Stimulated activated naive CD8-positive, alpha-beta T cell treated with anti-CD3 and anti-CD28 coated beads, Interleukin-15, amount 100 ng/mL, for 72 hours (primary cell): ENCODE data around the gene DNAH1.
A peak's percentile ranks its signal among the peaks of the same experiment; 100 is the strongest.

Experiments
- ATAC-seq: fragments of 150-1000 bp; cut with Tn5 transposase; 2 replicates; pipeline ENCODE4 v1.10.0; 2021; ENCODE audit warnings: mild to moderate bottlenecking, moderate library complexity
- DNase-seq, 2 donors: peaks; one replicate each; pipeline ENCODE4 v3.0.0; 2021 to 2022
- H3K27ac Mint-ChIP-seq, 2 donors: one replicate each; pipeline ENCODE4 v1.8.0; 2022; ENCODE audit warnings: mild to moderate bottlenecking in 2 of 2, mixed read lengths in 2 of 2, moderate library complexity in 2 of 2
- H3K27me3 Mint-ChIP-seq: one replicate; pipeline ENCODE4 v1.8.0; 2022; ENCODE audit warnings: mixed read lengths
- H3K4me1 Mint-ChIP-seq: one replicate; pipeline ENCODE4 v1.8.0; 2022; ENCODE audit warnings: mild to moderate bottlenecking, mixed read lengths
- H3K4me3 Mint-ChIP-seq, 2 donors: one replicate each; pipeline ENCODE4 v1.8.0; 2022; ENCODE audit warnings: mild to moderate bottlenecking in 2 of 2, mixed read lengths in 2 of 2, moderate library complexity in 1 of 2
- H3K9me3 Mint-ChIP-seq, 2 donors: one replicate each; pipeline ENCODE4 v1.8.0; 2022; ENCODE audit warnings: mixed read lengths in 2 of 2

DNAH1 gene

DNA sequence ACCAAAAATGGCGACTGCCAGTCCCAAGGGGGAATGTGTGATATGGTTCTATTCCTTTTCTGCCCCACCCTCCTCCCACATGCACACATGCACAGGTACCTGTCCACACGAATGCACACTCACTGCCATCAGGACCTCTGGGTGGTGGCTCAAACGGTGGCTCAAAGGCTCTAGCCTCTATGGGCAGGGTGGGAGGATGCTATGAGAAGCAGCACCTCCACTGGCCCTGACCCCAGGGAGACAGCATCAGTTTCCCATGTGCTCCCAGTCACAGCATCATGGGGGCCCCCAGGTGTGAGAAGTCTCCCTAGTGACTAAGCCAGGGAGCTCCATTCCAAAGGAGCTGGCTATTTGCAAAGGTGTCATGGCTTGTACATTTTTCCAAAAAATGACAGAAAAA is 112.9 kb downstream of the DNAH1 start:
- DNase-seq (no peak), ATAC-seq (no peak)
- Mint-ChIP-seq H3K4me3 (no peak overlapping the region), H3K9me3 (no peaks in the 10 kb centered on the region), H3K27ac (no peak overlapping the region), H3K27me3 (peaks cover 6% of the 10 kb centered on the region), H3K4me1 (no peaks in the 10 kb centered on the region)

DNA sequence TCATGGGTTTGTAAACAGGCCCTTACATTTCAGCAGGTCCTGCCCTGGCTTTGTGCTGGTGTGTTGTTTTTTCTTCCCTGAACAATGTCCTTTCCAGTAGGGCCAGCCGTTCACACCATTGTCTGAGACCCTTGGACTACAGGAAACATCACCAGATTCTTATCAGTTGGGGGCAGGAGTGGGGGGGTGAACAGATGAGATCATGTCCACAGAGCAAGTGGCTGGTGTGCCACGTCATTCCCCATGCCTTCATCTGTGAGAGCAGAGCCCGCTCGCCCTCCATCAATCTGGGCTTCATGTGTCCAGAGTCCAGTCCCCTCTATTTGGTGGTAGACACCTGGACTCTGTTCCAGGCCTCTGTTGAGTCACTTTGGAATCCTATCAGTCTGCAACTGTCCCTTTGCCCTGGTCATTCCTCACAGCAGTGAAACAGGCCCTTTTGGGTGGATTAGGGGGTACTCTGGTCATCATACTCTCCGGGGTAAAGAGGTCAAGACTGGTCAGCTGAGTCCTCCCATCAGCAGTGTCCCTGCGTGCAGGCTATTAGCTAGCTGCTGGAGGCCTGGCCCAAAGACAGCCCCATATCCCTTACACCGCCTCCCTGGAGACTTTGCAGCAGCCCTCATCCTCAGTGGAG is 113.8 kb downstream of the DNAH1 start:
- H3K9me3 Mint-ChIP-seq, result no peaks in the 10 kb centered on the region
- no peak overlapping the region for H3K27ac Mint-ChIP-seq
- no peak for ATAC-seq
- H3K4me1 Mint-ChIP-seq, result no peaks in the 10 kb centered on the region
- no peak for DNase-seq
- peaks cover 6% of the 10 kb centered on the region for H3K27me3 Mint-ChIP-seq
- H3K4me3 Mint-ChIP-seq, result no peak overlapping the region

DNA sequence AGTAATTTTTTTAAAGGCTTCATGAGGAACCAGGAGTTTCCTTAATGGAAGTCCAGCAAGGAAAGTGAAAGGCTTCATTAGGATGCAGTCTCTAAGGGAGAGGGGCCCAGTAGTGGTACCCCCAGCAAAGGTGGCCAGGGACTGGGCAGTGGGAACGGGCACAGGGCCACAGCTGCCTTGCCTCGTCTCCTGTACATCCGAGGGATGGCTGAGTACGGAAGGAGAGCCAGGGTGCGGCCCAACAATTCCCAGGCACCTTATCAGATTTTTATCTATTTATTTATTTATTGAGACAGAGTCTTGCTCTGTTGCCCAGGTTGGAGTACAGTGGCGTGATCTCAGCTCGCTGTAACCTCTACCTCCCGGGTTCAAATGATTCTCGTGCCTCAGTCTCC is 114.3 kb downstream of the DNAH1 start:
- no peak for DNase-seq
- H3K4me3 Mint-ChIP-seq, result no peak overlapping the region
- H3K9me3 Mint-ChIP-seq, result no peaks in the 10 kb centered on the region
- ATAC-seq, result no peak
- no peaks in the 10 kb centered on the region for H3K4me1 Mint-ChIP-seq
- no peak overlapping the region for H3K27ac Mint-ChIP-seq
- peaks cover 6% of the 10 kb centered on the region for H3K27me3 Mint-ChIP-seq

- Mint-ChIP-seq H3K4me1 (no peaks in the 10 kb centered on the region), H3K9me3 (no peaks in the 10 kb centered on the region), H3K27ac (no peak overlapping the region), H3K27me3 (peaks cover 6% of the 10 kb centered on the region), H3K4me3 (no peak overlapping the region)
- DNase-seq, result no peak
- ATAC-seq, result no peak
These were observed 115.5 kb downstream of the DNAH1 start for GRCh38 chr3:52431459-52432223.

GRCh38 chr3:52432225-52432624 is 116.1 kb downstream of the DNAH1 start:
- no peaks in the 10 kb centered on the region for H3K9me3 Mint-ChIP-seq
- no peak overlapping the region for H3K27ac Mint-ChIP-seq
- DNase-seq (no peak), ATAC-seq (no peak)
- no peak overlapping the region for H3K4me3 Mint-ChIP-seq
- H3K27me3 Mint-ChIP-seq, result peaks cover 6% of the 10 kb centered on the region
- H3K4me1 Mint-ChIP-seq, result no peaks in the 10 kb centered on the region

DNA sequence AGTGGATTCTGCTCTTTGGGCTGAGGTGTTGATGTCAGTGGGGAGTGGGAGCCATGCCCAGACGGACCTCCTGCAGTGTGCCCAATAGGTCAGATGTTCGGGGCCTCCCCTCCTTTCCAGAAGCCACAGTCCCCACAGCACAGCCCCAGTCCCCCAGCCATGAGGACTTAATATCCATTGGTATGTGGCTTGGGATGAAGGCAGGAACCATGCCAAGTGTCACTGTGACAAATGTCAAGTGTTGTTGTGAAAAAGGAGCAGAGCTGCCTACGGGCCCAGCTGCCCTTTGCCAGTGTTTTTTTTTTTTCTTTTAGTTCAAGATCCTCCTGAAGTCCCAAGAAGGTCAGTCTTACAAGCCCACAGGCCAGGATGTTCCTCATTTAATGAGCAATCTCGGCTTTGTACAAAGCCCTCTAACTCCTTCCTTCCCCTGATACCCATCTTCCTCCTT is 116.6 kb downstream of the DNAH1 start:
- ATAC-seq (no peak), DNase-seq (no peak)
- H3K4me3 Mint-ChIP-seq, result no peak overlapping the region
- no peaks in the 10 kb centered on the region for H3K4me1 Mint-ChIP-seq
- peaks cover 6% of the 10 kb centered on the region for H3K27me3 Mint-ChIP-seq
- H3K27ac Mint-ChIP-seq, result no peak overlapping the region
- H3K9me3 Mint-ChIP-seq, result no peaks in the 10 kb centered on the region

DNA sequence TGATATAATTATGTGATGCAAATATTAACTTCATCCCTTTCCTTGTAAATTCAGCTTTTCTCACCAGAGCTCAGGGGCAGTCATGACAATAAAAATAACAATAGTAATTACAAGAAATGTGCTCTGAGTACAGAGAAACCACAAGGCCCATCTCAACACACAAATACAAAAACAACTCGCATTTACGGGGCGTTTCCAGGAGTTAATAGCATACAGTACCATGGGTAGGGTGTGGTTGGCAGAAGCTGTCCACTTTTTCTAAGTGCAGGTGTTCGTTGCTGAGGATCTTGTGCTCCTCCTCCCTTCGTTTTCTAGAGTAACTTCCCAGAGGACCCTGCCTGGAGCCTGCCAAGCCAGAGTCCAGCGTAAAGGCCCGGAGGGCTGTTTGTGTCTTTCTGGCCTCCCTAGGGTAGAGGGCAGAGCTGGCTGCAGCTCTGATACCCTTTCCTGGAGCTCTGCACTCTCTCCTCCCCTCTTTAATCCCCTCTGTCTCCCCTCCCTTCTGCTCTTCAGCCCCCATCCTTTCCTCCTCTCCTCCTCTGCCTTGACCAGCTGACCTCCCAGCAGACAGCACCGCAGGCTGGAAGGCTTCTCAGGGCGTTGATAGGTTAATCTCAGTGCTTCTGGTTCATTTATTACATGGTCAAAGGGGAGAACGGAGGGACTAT is 117.3 kb downstream of the DNAH1 start:
- H3K27ac Mint-ChIP-seq, result no peak overlapping the region
- no peaks in the 10 kb centered on the region for H3K9me3 Mint-ChIP-seq
- no peak for DNase-seq
- H3K27me3 Mint-ChIP-seq, result no peaks in the 10 kb centered on the region
- H3K4me1 Mint-ChIP-seq, result no peaks in the 10 kb centered on the region
- ATAC-seq, result no peak
- no peak overlapping the region for H3K4me3 Mint-ChIP-seq

DNA sequence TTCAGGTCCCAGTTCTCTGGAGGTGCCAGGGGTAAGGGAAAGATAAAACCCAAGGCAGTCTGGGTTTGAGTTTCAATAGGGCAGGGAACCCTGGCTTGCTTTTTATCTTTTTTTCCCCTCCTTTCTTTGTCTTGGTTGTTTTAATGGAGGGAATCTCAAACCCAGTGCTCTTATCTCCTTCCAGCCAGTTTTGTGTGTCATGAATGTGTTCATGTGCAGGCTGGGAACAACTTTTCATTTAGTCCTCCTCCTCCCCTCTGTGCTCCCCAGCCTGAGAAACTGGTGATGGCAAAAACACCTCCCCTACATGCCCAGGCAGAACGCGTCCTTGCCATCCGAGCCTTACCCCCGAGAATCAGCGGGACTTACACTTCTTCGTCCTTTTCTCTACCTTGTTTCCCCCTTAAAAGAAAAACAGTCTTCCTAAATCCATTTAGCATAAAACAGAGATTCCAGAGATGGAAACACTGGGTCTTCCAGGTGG is 117.9 kb downstream of the DNAH1 start:
- Mint-ChIP-seq H3K27ac (no peak overlapping the region), H3K4me3 (no peak overlapping the region), H3K27me3 (no peaks in the 10 kb centered on the region), H3K4me1 (no peaks in the 10 kb centered on the region), H3K9me3 (no peaks in the 10 kb centered on the region)
- ATAC-seq (no peak), DNase-seq (no peak)

GRCh38 chr3:52434491-52435115 is 118.5 kb downstream of the DNAH1 start:
- H3K27ac Mint-ChIP-seq, result no peak overlapping the region
- H3K4me3 Mint-ChIP-seq, result no peak overlapping the region
- DNase-seq, result no peak
- no peak for ATAC-seq
- H3K4me1 Mint-ChIP-seq, result no peaks in the 10 kb centered on the region
- no peaks in the 10 kb centered on the region for H3K27me3 Mint-ChIP-seq
- no peaks in the 10 kb centered on the region for H3K9me3 Mint-ChIP-seq

DNA sequence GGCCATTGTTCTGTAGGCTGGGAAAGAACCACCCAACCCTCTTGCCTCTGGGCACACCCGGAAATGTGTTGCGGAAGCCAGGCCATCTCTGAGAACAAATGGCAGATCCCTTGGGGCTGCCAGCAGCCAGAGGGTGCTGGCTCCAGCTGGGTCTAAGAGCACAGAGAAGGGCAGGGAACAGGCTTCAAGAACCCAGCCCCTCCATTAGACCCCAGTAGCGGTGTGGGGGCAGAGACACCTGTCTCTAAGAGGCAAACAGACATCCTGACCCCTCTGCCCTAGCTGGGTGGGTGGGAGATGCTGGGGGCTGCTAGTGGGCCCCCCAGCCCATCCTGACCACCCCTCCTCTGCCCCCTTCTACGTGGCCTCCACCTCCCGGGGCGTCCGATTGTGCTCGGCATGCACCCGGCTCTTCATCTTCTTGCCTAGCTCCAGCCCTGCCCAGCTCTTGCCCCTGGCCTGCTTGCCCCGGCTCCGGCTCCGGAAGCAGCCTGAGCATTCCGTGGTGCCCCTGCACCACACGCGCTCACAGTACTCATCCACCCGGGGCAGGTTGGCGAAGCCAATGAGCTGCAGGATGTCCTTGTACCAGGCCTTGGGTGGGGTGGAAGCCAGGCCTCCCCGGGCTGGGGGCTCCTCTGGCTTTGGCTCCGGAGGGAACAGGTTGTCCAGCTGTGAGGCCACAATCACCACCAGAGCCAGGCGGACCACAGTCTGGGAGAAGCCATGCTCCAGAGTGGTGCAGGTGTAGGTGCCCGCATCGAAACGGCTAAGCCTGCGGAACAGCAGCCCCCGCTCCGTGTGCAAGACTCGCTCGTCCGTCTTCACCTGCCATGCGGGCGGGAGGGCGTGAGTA is 119.4 kb downstream of the DNAH1 start:
- Mint-ChIP-seq H3K4me3 (no peak overlapping the region), H3K4me1 (no peaks in the 10 kb centered on the region), H3K27me3 (no peaks in the 10 kb centered on the region), H3K27ac (no peak overlapping the region), H3K9me3 (no peaks in the 10 kb centered on the region)
- DNase-seq (no peak), ATAC-seq (no peak)

DNA sequence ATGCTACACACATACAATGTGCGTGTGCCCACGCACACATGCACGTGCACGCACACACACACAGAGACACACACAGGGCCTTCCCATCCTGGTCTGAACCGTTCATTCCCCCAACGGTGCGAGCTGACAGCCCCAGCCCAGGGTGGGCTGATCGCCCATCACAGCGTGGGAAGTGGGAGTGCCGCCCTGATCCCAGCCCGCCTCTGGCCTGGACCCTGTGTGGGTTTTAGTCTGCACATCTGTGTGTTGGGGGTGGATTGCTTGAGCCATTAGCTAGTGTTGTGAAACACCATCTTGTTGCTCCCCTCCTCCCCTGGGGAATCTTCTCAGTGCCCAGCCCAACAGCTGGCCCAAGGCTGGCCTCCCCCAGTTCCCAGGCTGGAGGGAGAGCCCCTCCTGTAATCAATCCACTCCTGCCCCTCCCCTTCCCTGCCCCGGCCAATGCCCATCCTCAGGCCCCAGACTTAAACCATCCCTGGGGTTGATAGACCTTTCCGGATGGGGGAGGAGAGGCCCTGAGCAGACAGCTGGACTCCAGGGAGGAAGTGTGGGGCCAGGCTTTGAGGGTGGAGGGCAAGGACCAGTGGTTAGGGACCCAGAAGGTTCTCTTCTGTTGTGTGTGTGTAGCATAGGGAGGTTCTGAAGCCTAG is 120.5 kb downstream of the DNAH1 start:
- H3K4me3 Mint-ChIP-seq, result no peak overlapping the region
- H3K9me3 Mint-ChIP-seq, result no peaks in the 10 kb centered on the region
- H3K27me3 Mint-ChIP-seq, result no peaks in the 10 kb centered on the region
- ATAC-seq (no peak), DNase-seq (no peak)
- H3K27ac Mint-ChIP-seq, result no peak overlapping the region
- H3K4me1 Mint-ChIP-seq, result no peaks in the 10 kb centered on the region

- Mint-ChIP-seq H3K4me1 (no peaks in the 10 kb centered on the region), H3K4me3 (no peak overlapping the region), H3K27me3 (no peaks in the 10 kb centered on the region), H3K9me3 (no peaks in the 10 kb centered on the region), H3K27ac (peak overlapping the region in 1 of 2 donors; percentile 67)
- ATAC-seq (no peak), DNase-seq (no peak)
These were observed 121.4 kb downstream of the DNAH1 start for GRCh38 chr3:52437326-52438103.

GRCh38 chr3:52438104-52438376 is 121.9 kb downstream of the DNAH1 start:
- no peak for DNase-seq
- no peak for ATAC-seq
- Mint-ChIP-seq H3K4me3 (no peak overlapping the region), H3K4me1 (no peaks in the 10 kb centered on the region), H3K9me3 (no peaks in the 10 kb centered on the region), H3K27me3 (no peaks in the 10 kb centered on the region), H3K27ac (no peak overlapping the region)
